Ovary (tissue), 3 donors: Measurements from ENCODE around the gene TMPRSS4.
"Not testable (repeated sequence)": the region's sequence is repeated elsewhere in the genome, so short reads cannot be mapped to it uniquely, and the experiment has no call there.

ENCODE experiments used
- POLR2A ChIP-seq: fragments of 450-650 bp; IDR thresholded peaks from one replicate; pipeline ENCODE4 v1.6.1; 2017; ENCODE audit warnings: antibody characterized with exemption, mild to moderate bottlenecking, moderate library complexity
- TF ChIP-seq, protein P1 (sequence below), 3 donors: fragments of 450-650 bp in 2 of 3; fragments of 200-600 bp in 1 of 3; IDR thresholded peaks; one replicate each; pipeline versions ENCODE4 v1.5.1 to v1.8.0; 2016 to 2022; ENCODE audit warnings: antibody characterized with exemption in 3 of 3, mild to moderate bottlenecking in 1 of 3
- donor health status: DM: no; HTN: no; CAD: no.

DNA sequence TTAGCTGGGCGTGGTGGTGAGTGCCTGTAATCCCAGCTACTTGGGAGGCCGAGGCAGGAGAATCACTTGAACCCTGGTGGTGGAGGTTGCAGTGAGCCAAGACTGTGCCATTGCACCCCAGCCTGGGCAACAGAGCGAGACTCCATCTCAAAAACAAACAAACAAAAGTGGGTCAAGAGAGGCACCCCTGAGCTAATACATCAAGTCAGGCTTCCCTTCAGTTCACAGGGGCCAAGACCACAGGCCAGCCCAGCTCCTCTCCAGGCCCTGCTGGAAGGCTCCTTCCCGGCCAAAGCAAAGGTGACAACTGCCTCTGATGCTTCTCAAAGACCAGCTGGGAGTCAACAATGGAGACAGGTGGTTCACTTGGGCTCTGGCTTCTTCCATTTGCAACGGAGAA lies 14.7 kb upstream of the TMPRSS4 start:
- TF ChIP-seq, protein P1, sequence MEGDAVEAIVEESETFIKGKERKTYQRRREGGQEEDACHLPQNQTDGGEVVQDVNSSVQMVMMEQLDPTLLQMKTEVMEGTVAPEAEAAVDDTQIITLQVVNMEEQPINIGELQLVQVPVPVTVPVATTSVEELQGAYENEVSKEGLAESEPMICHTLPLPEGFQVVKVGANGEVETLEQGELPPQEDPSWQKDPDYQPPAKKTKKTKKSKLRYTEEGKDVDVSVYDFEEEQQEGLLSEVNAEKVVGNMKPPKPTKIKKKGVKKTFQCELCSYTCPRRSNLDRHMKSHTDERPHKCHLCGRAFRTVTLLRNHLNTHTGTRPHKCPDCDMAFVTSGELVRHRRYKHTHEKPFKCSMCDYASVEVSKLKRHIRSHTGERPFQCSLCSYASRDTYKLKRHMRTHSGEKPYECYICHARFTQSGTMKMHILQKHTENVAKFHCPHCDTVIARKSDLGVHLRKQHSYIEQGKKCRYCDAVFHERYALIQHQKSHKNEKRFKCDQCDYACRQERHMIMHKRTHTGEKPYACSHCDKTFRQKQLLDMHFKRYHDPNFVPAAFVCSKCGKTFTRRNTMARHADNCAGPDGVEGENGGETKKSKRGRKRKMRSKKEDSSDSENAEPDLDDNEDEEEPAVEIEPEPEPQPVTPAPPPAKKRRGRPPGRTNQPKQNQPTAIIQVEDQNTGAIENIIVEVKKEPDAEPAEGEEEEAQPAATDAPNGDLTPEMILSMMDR (IDR thresholded peaks at IDR 0.05): not testable (repeated sequence)
- TF ChIP-seq POLR2A: not testable (repeated sequence)
